Loucy (cell line): ENCODE results near the gene SLITRK6.

Experiments used
- H2AFZ ChIP-seq: fragments of 200-600 bp; sonication (generic); 2 replicates; pipeline ENCODE4 v1.6.0; 2016; ENCODE audit warnings: antibody characterized with exemption, mild to moderate bottlenecking, low read length, moderate library complexity
- H3F3A ChIP-seq: fragments of 200-600 bp; 2 replicates; pipeline ENCODE4 v1.6.0; 2016; ENCODE audit warnings: antibody characterized with exemption, low read depth, mild to moderate bottlenecking
- H3K27me3 ChIP-seq: fragments of 200-600 bp; sonication (generic); 2 replicates; pipeline ENCODE4 v1.6.1; 2014; ENCODE audit warnings: low read length, mild to moderate bottlenecking; ENCODE audit not compliant: insufficient read depth, poor library complexity, severe bottlenecking
- H3K36me3 ChIP-seq: fragments of 200-600 bp; sonication (generic); 2 replicates; pipeline ENCODE4 v1.6.1; 2016; ENCODE audit warnings: low read length; ENCODE audit not compliant: insufficient read depth
- H3K4me1 ChIP-seq: fragments of 200-600 bp; sonication (generic); 2 replicates; pipeline ENCODE4 v1.5.1; 2014; ENCODE audit warnings: low read length, mild to moderate bottlenecking; ENCODE audit not compliant: insufficient read depth, poor library complexity, severe bottlenecking
- H3K4me2 ChIP-seq: fragments of 200-600 bp; sonication (generic); 2 replicates; pipeline ENCODE4 v1.6.0; 2014; ENCODE audit warnings: antibody characterized with exemption, low read length, low read depth, mild to moderate bottlenecking; ENCODE audit not compliant: poor library complexity, severe bottlenecking
- H3K4me3 ChIP-seq: fragments of 200-600 bp; sonication (generic); 2 replicates; pipeline ENCODE4 v1.5.1; 2014; ENCODE audit warnings: low read length, mild to moderate bottlenecking, mixed read lengths; ENCODE audit not compliant: poor library complexity, severe bottlenecking
- H3K79me2 ChIP-seq: fragments of 200-600 bp; sonication (generic); 2 replicates; pipeline ENCODE4 v1.6.1; 2014; ENCODE audit warnings: low read length; ENCODE audit not compliant: insufficient read depth
- H3K9ac ChIP-seq: fragments of 200-600 bp; sonication (generic); 2 replicates; pipeline ENCODE4 v1.6.0; 2014; ENCODE audit warnings: mild to moderate bottlenecking, low read depth, low read length, moderate library complexity; ENCODE audit not compliant: poor library complexity, severe bottlenecking
- H3K9me2 ChIP-seq: fragments of 200-600 bp; sonication (generic); replicated peaks from 2 replicates; pipeline ENCODE4 v1.6.1; 2016; ENCODE audit warnings: low read depth, low read length, mixed read lengths
- H3K9me3 ChIP-seq: fragments of 200-600 bp; sonication (generic); 2 replicates; pipeline ENCODE4 v1.6.1; 2014; ENCODE audit warnings: mild to moderate bottlenecking, antibody characterized with exemption, low read length, low read depth; ENCODE audit not compliant: insufficient read depth
- H4K20me1 ChIP-seq: fragments of 200-600 bp; sonication (generic); 2 replicates; pipeline ENCODE4 v1.6.0; 2014; ENCODE audit warnings: antibody characterized with exemption, low read length, mild to moderate bottlenecking; ENCODE audit not compliant: insufficient read depth, poor library complexity, severe bottlenecking
- CTCF ChIP-seq: fragments of 200-600 bp; sonication (generic); conservative IDR thresholded peaks from 2 replicates; pipeline ENCODE4 v1.5.1; 2014; ENCODE audit warnings: mild to moderate bottlenecking, antibody characterized with exemption, low read length
- EZH2phosphoT487 ChIP-seq: fragments of 200-600 bp; IDR thresholded peaks from 2 replicates; pipeline ENCODE4 v1.6.1; 2018; ENCODE audit warnings: antibody characterized with exemption, mild to moderate bottlenecking, moderate library complexity, borderline replicate concordance

SLITRK6 gene

GRCh38 chr13:85798556-85798955 lies 663 bp downstream of the SLITRK6 start:
- no peak for TF ChIP-seq EZH2phosphoT487
- no peak for TF ChIP-seq CTCF
- Histone ChIP-seq H3K9ac (no peak overlapping the region), H3K27me3 (no peaks in the 10 kb centered on the region), H3K4me3 (no peak overlapping the region), H3K9me3 (no peaks in the 10 kb centered on the region), H3K79me2 (no peaks in the 10 kb centered on the region), H4K20me1 (no peaks in the 10 kb centered on the region), H3K36me3 (no peaks in the 10 kb centered on the region), H3K4me1 (no peaks in the 10 kb centered on the region), H3K4me2 (no peak overlapping the region), H2AFZ (no peak overlapping the region), H3K9me2 (no peaks in the 10 kb centered on the region), H3F3A (no peaks in the 10 kb centered on the region)

- H3K9me2 ChIP-seq = no peaks in the 10 kb centered on the region
- TF ChIP-seq CTCF (no peak), EZH2phosphoT487 (no peak)
These were observed 1.9 kb downstream of the SLITRK6 start for GRCh38 chr13:85797311-85797710.

GRCh38 chr13:85785205-85785604 lies 14.0 kb downstream of the SLITRK6 start:
- Histone ChIP-seq H2AFZ (no peak overlapping the region), H3K4me1 (no peaks in the 10 kb centered on the region), H3K9ac (no peak overlapping the region), H4K20me1 (no peaks in the 10 kb centered on the region), H3K79me2 (no peaks in the 10 kb centered on the region), H3K27me3 (no peaks in the 10 kb centered on the region), H3F3A (no peaks in the 10 kb centered on the region), H3K36me3 (no peaks in the 10 kb centered on the region), H3K4me3 (no peak overlapping the region), H3K9me2 (no peaks in the 10 kb centered on the region), H3K9me3 (no peaks in the 10 kb centered on the region), H3K4me2 (no peak overlapping the region)
- TF ChIP-seq CTCF = no peak
- no peak for TF ChIP-seq EZH2phosphoT487

More at GRCh38 chr13:85797311-85797710, 1.9 kb downstream of the SLITRK6 start:
- Histone ChIP-seq H2AFZ (no peak overlapping the region), H3K4me2 (no peak overlapping the region), H3K79me2 (no peaks in the 10 kb centered on the region), H3F3A (no peaks in the 10 kb centered on the region), H3K4me3 (no peak overlapping the region), H3K9me3 (no peaks in the 10 kb centered on the region), H3K36me3 (no peaks in the 10 kb centered on the region), H3K4me1 (no peaks in the 10 kb centered on the region), H3K27me3 (no peaks in the 10 kb centered on the region), H4K20me1 (no peaks in the 10 kb centered on the region), H3K9ac (no peak overlapping the region)
